ENCODE data around the gene UBE2D3.
"Not testable (repeated sequence)": the region's sequence is repeated elsewhere in the genome, so short reads cannot be mapped to it uniquely, and the experiment has no call there.

The UBE2D3 gene

GRCh38 chr4:102828497-102828808, 1.1 kb upstream of the UBE2D3 start:
- no peak for DNase-seq

- DNase-seq: peak; percentile 94 to 97 (median 97)
These were observed 534 bp upstream of the UBE2D3 start for GRCh38 chr4:102827674-102828496.

- no peak for DNase-seq
These were observed 1.1 kb downstream of the UBE2D3 start for GRCh38 chr4:102826105-102826889.

DNA sequence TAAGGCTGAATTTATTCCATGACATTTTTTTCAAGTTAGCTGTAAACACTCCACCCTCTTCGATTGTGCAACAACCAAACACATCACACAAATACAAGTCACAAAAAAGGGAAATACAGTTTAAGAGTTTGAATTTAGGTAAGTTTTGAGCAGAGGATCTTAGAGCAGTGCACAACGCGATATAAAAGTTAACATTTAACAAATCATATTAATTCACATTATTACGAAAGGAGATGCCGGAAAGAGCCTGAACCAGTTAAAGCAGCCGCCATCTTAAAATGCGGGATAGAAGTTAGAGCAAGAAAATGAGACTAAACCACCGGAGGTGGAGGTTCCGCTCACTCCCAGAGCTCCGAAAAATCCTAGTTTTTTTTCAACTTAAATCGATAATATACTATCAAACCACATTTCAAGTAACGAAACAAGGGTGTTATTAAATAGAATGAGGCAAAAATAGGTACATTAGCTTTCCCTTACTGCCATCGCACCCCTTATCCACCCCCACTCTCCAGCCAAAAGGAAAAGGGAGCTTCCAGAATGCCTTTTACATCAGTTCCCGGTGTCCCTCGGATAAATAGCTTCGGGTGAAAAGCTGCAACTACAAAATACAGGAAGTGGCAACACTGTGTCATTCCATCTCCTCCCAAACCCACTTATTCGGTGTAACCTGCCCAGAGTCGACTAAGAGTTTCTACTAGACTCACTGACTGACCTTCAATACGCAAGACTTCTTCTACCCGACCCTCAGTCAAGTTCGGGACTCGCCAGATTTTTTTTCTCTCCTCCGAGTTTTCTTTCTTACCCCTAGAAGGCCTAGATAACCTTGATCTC, 1.9 kb downstream of the UBE2D3 start:
- no peak for DNase-seq

DNA sequence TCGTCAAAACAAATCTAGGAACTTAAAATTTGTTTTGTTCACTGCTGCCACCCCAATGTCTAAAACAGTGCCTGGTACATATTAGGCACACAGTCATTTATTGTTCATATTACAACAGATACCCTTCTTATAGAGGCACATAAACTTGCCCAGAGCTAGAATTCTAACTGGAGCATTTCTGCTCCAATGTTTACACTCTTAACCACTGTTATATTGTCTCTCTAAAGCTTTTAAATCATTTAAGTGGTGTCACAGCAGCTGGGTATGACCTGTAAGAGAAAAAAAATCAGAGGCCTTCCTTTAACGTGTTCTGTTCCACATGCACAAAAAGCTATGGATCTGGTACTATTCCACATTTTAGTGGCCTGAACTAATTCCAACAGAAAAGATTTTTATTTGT, 3.0 kb downstream of the UBE2D3 start:
- DNase-seq: no peak

DNA sequence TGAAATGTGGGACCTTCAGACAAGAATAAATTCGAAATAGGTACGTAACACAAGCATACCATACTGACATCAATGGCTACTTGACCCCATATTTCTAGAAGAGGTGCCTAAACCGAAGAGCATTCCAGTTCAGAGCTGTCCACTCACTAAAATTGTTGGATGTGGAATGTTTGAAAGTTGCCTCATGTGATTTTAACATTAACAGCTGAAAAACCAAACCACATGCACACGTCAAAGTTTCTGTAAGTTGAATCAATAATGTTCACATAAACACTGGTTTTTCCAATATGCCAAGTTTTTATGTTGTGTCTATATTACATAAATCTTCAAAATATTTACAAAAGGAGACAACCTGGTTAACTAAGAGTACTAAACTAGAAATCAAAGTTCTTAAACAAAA, 3.5 kb downstream of the UBE2D3 start:
- DNase-seq: no peak

- DNase-seq: no peak
These were observed 3.9 kb downstream of the UBE2D3 start for GRCh38 chr4:102823464-102823863.

GRCh38 chr4:102819588-102820365, 7.6 kb downstream of the UBE2D3 start:
- no peak for DNase-seq

DNA sequence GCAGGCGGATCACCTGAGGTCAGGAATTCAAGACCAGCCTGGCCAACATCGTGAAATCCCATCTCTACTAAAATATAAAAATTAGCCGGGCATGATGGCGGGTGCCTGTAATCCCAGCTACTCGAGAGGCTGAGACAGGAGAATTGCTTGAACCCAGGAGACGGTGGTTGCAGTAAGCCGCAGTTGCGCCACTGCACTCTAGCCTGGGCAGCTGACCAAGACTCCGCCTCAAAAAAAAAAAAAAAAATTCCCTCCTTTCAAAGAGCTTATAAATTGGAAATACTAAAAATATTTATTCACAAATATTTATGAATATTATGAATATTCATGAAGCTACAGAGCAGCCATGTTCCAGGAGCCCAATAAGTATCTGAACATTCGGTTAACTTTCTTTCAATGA, 8.3 kb downstream of the UBE2D3 start:
- not testable (repeated sequence) for DNase-seq

- no peak for DNase-seq
These were observed 9.6 kb downstream of the UBE2D3 start for GRCh38 chr4:102817613-102818268.

- no peak for DNase-seq
These were observed 10.2 kb downstream of the UBE2D3 start for GRCh38 chr4:102817021-102817605.

DNA sequence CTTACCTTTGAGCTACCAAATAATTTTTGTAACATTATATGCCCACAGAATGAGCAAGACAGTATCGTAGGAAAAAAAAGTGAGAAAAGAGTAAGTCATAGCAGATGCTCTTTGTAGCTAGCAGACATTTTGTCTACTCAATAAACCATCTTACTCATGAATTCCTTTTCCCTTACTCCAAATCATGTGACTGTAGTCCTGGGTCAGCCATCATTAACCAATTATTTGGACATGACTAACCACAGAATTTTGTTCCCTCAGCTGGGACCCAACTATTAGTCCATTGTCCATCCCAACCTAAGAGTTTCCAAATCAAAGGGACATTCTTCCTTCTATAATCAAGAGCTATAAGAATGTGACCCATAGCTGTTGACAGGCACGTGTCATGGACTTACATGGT, 11.4 kb downstream of the UBE2D3 start:
- DNase-seq: no peak

GRCh38 chr4:102809691-102810090, 17.7 kb downstream of the UBE2D3 start:
- DNase-seq: no peak

GRCh38 chr4:102809190-102809589, 18.2 kb downstream of the UBE2D3 start:
- no peak for DNase-seq

DNA sequence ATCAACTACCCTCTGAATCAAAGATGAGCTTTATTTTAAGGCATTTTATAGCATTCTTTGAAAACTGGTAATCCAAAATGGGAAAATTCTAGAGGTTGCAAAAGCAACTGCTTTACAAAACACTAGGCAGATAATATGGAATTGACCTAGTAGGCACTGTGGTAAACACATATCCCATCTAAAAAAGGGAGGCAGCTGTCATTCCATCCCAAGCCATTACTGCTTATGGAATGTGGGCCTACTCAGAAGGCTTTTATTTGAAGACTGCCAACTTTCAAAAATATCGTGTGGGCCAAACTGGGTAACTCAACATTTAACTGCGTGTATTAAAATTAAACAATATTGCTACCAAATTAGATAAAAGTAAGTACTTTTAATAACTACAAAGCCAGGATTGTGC, 19.3 kb downstream of the UBE2D3 start:
- DNase-seq: no peak

- DNase-seq: no peak
These were observed 20.0 kb downstream of the UBE2D3 start for GRCh38 chr4:102807345-102807744.

DNA sequence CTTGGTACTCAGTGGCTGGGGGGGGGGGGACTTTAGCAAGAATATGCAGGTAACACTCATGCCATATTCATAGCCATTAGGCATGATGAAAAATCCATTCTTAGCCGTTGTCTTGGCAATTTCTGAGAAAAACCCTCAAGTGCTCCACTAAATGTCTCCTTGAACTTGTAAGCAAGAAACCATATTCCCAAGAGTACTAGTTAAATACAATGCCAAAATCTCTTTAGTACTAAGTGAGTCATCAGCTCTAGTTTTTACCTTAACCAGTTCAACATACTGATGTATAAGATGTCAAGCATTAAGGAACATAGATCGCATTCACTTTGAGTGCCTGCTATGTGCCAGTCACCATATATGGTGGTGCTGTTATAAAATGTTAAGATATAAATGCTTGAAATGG, 27.5 kb downstream of the UBE2D3 start:
- DNase-seq: no peak

DNA sequence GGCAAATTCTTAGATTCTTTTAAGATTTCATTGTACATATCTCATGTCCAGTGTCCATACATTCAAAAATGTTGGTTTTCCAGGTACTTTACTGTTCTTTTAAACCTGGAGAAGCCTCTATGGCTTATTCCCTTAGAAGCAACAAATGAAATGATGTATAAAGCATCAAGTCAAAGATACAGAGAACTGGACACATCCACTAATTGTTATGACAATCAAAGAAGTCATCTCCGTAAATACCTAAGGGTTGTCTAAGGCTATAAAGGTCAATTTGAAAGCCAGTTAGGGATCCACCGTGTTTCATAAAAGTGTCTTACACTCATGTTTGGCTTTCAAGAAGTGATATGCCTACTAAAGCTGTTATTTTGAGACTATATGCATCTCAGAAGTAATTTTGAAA, 32.4 kb downstream of the UBE2D3 start:
- no peak for DNase-seq

DNA sequence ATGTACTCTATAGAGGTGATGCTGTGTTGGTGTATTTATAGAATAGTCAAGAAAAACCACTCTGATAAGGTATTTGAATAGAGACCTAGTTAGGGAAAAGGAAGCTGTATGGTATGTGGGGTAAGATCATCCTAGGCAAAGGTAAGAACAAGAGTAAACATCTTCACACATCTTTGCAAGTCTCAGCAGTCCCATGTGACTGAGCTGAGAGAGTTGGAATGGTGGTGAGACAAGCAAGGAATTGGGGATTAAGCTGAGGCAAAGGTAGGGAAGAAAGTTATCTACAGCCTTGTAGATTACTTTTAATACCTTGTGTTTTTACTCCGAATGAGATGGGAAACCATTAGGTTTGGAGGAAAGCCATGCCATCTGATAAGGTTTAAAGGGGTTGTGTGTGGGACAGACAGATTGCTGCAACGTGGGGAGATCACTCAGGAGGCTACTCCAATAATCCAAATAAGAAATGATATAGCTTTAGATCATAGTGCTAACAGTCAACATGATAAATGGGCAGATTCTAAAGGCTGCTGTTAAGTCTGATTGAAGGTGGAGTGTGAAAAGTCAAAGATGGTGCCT, 34.9 kb downstream of the UBE2D3 start:
- no peak for DNase-seq

GRCh38 chr4:102791318-102791835, 36.0 kb downstream of the UBE2D3 start:
- no peak for DNase-seq

DNA sequence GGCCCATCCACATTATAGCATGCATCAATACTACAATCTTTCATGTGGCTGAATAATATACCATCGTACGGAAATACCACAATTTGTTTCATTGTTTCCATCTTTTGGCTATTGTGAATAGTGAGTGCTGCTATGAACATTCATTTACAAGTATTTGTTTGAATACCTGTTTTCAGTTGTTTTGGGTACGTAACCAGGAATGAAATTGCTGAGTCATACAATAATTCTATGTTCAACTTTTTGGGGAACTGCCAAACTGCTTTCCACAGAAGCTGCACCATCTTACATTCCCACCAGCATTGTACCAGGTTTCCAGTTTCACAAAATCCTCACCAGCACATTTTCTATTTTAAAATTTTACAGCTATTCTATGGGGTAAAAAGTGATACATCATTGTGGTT, 38.0 kb downstream of the UBE2D3 start:
- no peak for DNase-seq
